ENCODE measurements around the gene SLX4.
"Not testable (repeated sequence)": the region's sequence is repeated elsewhere in the genome, so short reads cannot be mapped to it uniquely, and the experiment has no call there.

SLX4 gene

GRCh38 chr16:3611146-3611975, at the start of gene SLX4:
SLX4 (minus strand) TSS chr16:3611606; CDS start chr16:3608964, 2,642 bp downstream.
- DNase-seq (peak; percentile 92), ATAC-seq (peak; percentile 87)
- peak within 1 kb of the TSS; percentile 97 for H3K27ac Mint-ChIP-seq
- H3K4me3 Mint-ChIP-seq: peak within 1 kb of the TSS; percentile 100
- peaks cover 46% of the 10 kb centered on the region for H3K4me1 Mint-ChIP-seq
- peaks cover 24% of the 10 kb centered on the region for H3K36me3 Mint-ChIP-seq (ENCODE audit: low read depth)
- H3K27me3 Mint-ChIP-seq: no peaks in the 10 kb centered on the region
- no peaks in the 10 kb centered on the region for H3K9me3 Mint-ChIP-seq

GRCh38 chr16:3659251-3659650, 47.8 kb upstream of the SLX4 start:
- Mint-ChIP-seq H3K4me1 (peaks cover 18% of the 10 kb centered on the region), H3K9me3 (no peaks in the 10 kb centered on the region), H3K27ac (peak overlapping the region; percentile 82), H3K36me3 (ENCODE audit: low read depth) (peaks cover 45% of the 10 kb centered on the region), H3K4me3 (no peak overlapping the region), H3K27me3 (no peaks in the 10 kb centered on the region)
- ATAC-seq (no peak), DNase-seq (no peak)

GRCh38 chr16:3656491-3657468, 45.4 kb upstream of the SLX4 start:
- Mint-ChIP-seq H3K36me3 (ENCODE audit: low read depth) (peaks cover 38% of the 10 kb centered on the region), H3K9me3 (no peaks in the 10 kb centered on the region), H3K27ac (peak overlapping the region; percentile 50), H3K4me1 (peaks cover 18% of the 10 kb centered on the region), H3K4me3 (no peak overlapping the region), H3K27me3 (no peaks in the 10 kb centered on the region)
- ATAC-seq (peak; percentile 72), DNase-seq (peak; percentile 44)

- not testable (repeated sequence) for DNase-seq, H3K4me3 Mint-ChIP-seq, ATAC-seq, H3K27me3 Mint-ChIP-seq, H3K9me3 Mint-ChIP-seq, H3K27ac Mint-ChIP-seq
- Mint-ChIP-seq H3K4me1 (peaks cover 18% of the 10 kb centered on the region), H3K36me3 (ENCODE audit: low read depth) (peaks cover 34% of the 10 kb centered on the region)
These were observed 44.7 kb upstream of the SLX4 start for GRCh38 chr16:3656160-3656490.

- Mint-ChIP-seq H3K27me3 (no peaks in the 10 kb centered on the region), H3K27ac (no peak overlapping the region), H3K4me1 (peaks cover 18% of the 10 kb centered on the region)
These were observed 44.2 kb upstream of the SLX4 start for GRCh38 chr16:3655396-3656159.

GRCh38 chr16:3655030-3655395, 43.6 kb upstream of the SLX4 start:
- peaks cover 28% of the 10 kb centered on the region for H3K36me3 Mint-ChIP-seq (ENCODE audit: low read depth)
- H3K27ac Mint-ChIP-seq: no peak overlapping the region
- no peak overlapping the region for H3K4me3 Mint-ChIP-seq
- H3K9me3 Mint-ChIP-seq: no peaks in the 10 kb centered on the region
- peaks cover 18% of the 10 kb centered on the region for H3K4me1 Mint-ChIP-seq
- ATAC-seq (no peak), DNase-seq (no peak)
- no peaks in the 10 kb centered on the region for H3K27me3 Mint-ChIP-seq

More at GRCh38 chr16:3655396-3656159, 44.2 kb upstream of the SLX4 start:
- Mint-ChIP-seq H3K4me3 (no peak overlapping the region), H3K9me3 (no peaks in the 10 kb centered on the region), H3K36me3 (ENCODE audit: low read depth) (peaks cover 29% of the 10 kb centered on the region)
- ATAC-seq (no peak), DNase-seq (no peak)

GRCh38 chr16:3654249-3654991, 43.0 kb upstream of the SLX4 start, which contains the start of gene DNASE1:
DNASE1 (plus strand) TSS chr16:3654691; CDS start chr16:3655374, 683 bp downstream.
- DNase-seq (peak; percentile 69), ATAC-seq (peak; percentile 56)
- H3K9me3 Mint-ChIP-seq: no peaks in the 10 kb centered on the region
- H3K4me1 Mint-ChIP-seq: peaks cover 15% of the 10 kb centered on the region
- no peaks in the 10 kb centered on the region for H3K27me3 Mint-ChIP-seq
- H3K4me3 Mint-ChIP-seq: no peak within 1 kb of the TSS
- H3K36me3 Mint-ChIP-seq (ENCODE audit: low read depth): peaks cover 22% of the 10 kb centered on the region
- H3K27ac Mint-ChIP-seq: no peak within 1 kb of the TSS

GRCh38 chr16:3652373-3653195, 41.2 kb upstream of the SLX4 start:
- ATAC-seq (no peak), DNase-seq (no peak)
- H3K4me1 Mint-ChIP-seq: peaks cover 8% of the 10 kb centered on the region
- peaks cover 14% of the 10 kb centered on the region for H3K36me3 Mint-ChIP-seq (ENCODE audit: low read depth)
- H3K27me3 Mint-ChIP-seq: no peaks in the 10 kb centered on the region
- no peak overlapping the region for H3K27ac Mint-ChIP-seq
- H3K4me3 Mint-ChIP-seq: peak overlapping the region; percentile 17
- no peaks in the 10 kb centered on the region for H3K9me3 Mint-ChIP-seq

GRCh38 chr16:3651461-3652372, 40.3 kb upstream of the SLX4 start:
- H3K27me3 Mint-ChIP-seq: no peaks in the 10 kb centered on the region
- H3K4me3 Mint-ChIP-seq: no peak overlapping the region
- no peak overlapping the region for H3K27ac Mint-ChIP-seq
- no peaks in the 10 kb centered on the region for H3K4me1 Mint-ChIP-seq
- DNase-seq: no peak
- peak; percentile 5 for ATAC-seq
- H3K9me3 Mint-ChIP-seq: no peaks in the 10 kb centered on the region
- H3K36me3 Mint-ChIP-seq (ENCODE audit: low read depth): peaks cover 7% of the 10 kb centered on the region

- no peak overlapping the region for H3K27ac Mint-ChIP-seq
- H3K4me3 Mint-ChIP-seq: no peak overlapping the region
- ATAC-seq: no peak
- no peaks in the 10 kb centered on the region for H3K4me1 Mint-ChIP-seq
- H3K9me3 Mint-ChIP-seq: no peaks in the 10 kb centered on the region
- DNase-seq: no peak
- peaks cover 6% of the 10 kb centered on the region for H3K36me3 Mint-ChIP-seq (ENCODE audit: low read depth)
- H3K27me3 Mint-ChIP-seq: no peaks in the 10 kb centered on the region
These were observed 39.3 kb upstream of the SLX4 start for GRCh38 chr16:3650631-3651265.

GRCh38 chr16:3646348-3646920, 35.0 kb upstream of the SLX4 start:
- ATAC-seq (no peak), DNase-seq (no peak)
- Mint-ChIP-seq H3K36me3 (ENCODE audit: low read depth) (peaks cover 4% of the 10 kb centered on the region), H3K27ac (no peak overlapping the region), H3K27me3 (no peaks in the 10 kb centered on the region), H3K4me3 (no peak overlapping the region), H3K4me1 (no peaks in the 10 kb centered on the region), H3K9me3 (no peaks in the 10 kb centered on the region)

Measured in activated naive CD8-positive, alpha-beta T cell treated with anti-CD3 and anti-CD28 coated beads, Interleukin-2, amount 50 U/mL, for 24 hours (primary cell).